HL-60/S4 treated with phorbol 12-myristate 13-acetate at 8.2 ng/mL for 4 days and 3 days (cell line): Measurements from ENCODE around the gene UMAD1.

Source experiments
- in situ Hi-C: fragments of 300-500 bp; cut with MboI; formaldehyde crosslinking; loops from 2 replicates; pipeline ENCODE4 v1.15.0; 2022; ENCODE audit warnings: low sequenced_read_pairs

The UMAD1 gene

GRCh38 chr7:7918736-7919448 is 278.3 kb downstream of the UMAD1 start:
- in situ Hi-C loops: no loop called here

GRCh38 chr7:7919449-7919945 is 278.9 kb downstream of the UMAD1 start:
- in situ Hi-C loops: no loop called here

DNA sequence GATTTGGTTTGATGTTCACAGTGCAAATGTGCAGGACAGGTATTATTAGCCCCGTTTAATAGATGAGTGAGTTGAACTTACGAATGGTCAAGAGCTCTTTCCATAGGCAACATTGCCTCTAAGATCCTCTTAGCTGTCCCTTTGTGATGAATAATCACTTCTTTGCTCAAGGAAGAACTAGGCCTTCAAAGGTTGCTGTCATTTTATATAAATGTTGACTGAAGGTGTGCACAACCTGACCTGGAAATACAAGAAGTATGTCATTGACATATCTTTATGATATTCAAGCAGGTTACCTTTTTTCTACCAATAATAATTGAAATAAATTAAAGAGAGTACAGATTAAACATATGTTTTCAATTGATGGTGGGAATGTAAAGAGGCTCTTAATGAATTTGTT is 279.5 kb downstream of the UMAD1 start:
- in situ Hi-C loops: no loop called here

GRCh38 chr7:7920481-7920880 is 279.9 kb downstream of the UMAD1 start:
- in situ Hi-C loops: no loop called here

DNA sequence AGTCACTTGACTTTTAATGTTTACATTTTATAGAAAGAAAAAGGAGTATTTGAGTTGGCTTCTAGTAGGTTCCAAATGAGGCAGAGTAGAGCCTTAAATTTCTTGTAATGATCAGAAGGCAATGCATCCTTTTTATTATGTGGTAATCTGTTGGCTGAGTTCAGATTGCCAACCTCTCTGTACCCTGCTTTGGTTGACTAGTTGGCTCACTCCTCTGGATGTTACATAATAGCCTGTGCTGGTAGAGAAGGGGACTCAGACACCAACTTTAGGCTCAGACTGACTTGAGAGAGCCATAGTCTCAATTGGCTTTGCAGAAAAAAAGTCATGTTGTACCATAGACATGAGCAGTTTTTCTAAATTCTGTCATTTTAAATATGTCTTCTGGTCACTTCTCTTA is 281.3 kb downstream of the UMAD1 start:
- in situ Hi-C loops: no loop called here

GRCh38 chr7:7922684-7923385 is 282.3 kb downstream of the UMAD1 start:
- in situ Hi-C loops: no loop called here

- in situ Hi-C loops: no loop called here
Measured at GRCh38 chr7:7923818-7924217, 283.3 kb downstream of the UMAD1 start.

DNA sequence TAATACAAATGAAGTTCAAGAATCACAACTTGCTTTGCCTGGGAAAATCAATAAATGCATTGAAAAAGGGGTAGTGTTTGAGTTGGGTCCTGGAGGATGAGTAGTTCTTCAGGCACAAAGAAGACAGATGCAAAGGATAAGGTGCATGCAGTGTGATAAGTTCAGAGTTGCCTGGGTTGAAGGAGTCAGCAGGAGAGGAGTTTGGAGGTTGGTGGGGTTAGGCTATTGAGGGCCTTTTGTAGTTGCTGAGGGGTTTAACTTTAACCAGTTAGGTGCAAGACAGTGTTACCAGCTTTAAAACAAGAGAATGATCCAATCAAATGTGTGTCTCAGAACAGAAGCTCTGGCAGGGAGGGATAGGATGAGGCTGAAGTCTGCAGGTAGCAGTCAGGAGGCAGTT is 283.8 kb downstream of the UMAD1 start:
- in situ Hi-C loops: no loop called here
